HG03139 (cell line): ENCODE data around the gene CDH24.
"Not testable (repeated sequence)": the region's sequence is repeated elsewhere in the genome, so short reads cannot be mapped to it uniquely, and the experiment has no call there.

Experiments
- ATAC-seq: cut with Tn5 transposase; IDR thresholded peaks from one replicate; pipeline ENCODE4 v1.9.1; 2021; ENCODE audit not compliant: unreplicated experiment

CDH24 gene

DNA sequence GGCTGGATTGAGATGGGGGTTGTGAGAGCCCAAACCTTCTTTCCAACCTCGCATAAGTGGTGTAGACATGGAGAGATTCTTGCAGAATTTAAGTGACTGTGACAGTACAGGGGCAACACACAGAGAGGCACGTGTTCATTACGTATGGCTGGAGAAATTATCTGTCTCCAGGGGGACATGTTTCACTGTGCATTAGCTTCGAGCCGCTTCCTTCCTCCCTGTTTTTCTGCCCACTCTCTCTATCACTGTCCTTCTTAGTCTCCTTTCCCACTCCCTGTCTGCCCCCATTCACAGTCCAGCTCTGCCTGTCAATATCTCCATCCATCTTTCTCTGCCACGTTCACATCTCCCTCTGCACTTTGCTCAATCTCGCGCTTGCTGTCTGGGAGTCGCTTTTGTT is 35.9 kb downstream of the CDH24 start:
- ATAC-seq, result no peak

GRCh38 chr14:23020143-23021128 is 36.9 kb downstream of the CDH24 start:
- no peak for ATAC-seq

GRCh38 chr14:23018107-23018506 is 39.2 kb downstream of the CDH24 start:
- ATAC-seq, result no peak

DNA sequence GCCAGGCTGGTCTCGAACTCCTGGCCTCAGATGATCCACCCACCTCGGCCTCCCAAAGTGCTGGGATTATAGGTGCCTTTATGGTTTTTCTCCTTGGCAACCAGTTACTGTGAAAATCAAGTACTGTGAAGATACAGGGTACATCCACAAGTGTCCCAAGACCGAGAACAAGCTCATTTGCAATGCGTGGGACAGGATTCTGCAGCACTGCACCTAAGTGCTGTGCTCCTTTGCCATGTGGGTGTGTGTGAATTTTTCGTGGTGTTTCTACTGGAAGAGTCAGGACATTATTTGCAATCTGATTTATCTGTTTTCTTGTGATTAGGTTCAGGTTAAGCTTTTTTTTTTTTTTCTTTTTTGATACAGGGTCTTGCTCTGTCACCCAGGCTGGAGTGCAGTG is 40.2 kb downstream of the CDH24 start:
- no peak for ATAC-seq

- ATAC-seq, result no peak
Measured at GRCh38 chr14:23015618-23016017, 41.7 kb downstream of the CDH24 start.

DNA sequence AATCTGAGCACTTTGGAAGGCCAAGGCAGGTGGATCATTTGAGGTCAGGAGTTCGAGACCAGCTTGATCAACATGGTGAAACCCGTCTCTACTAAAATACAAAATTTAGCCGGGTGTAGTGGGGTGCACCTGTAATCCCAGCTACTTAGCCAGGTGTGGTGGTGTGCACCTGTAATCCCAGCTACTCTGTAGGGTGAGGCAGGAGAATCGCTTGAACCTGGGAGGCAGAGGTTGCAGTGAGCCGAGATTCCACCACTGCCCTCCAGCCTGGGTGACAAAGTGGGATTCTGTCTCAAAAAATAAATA is 43.6 kb downstream of the CDH24 start:
- not testable (repeated sequence) for ATAC-seq

DNA sequence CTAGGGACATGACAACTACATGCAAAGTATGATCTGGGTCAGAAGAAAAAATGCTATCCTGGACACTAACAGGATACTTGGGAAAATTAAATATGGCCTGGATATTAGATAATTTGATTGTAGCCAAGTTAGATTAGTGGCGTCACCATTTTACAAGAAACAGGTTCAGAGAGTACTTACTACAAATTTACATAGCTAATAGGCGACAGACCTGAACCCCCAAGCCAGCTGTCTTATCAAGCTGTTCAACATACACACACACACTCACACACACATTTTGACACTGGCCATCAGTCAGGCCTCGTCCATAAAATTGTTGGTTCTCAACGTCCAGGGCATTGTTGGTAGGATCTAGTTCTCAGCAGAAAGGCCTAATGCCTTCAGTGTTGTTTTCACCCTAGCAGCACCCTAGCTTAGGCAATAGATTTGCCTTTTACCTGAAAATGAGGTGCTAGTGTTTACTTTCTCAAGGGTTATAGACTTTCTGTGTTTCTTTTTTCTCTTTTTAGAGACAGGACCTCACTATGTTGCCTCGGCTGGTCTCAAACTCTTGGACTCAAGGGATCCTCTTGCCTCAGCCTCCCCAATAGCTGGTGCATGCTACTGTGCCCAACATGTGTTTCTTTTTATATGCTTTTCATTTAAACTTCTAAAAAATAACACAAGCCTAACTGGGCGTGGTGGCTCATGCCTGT is 44.1 kb downstream of the CDH24 start:
- ATAC-seq, result no peak

DNA sequence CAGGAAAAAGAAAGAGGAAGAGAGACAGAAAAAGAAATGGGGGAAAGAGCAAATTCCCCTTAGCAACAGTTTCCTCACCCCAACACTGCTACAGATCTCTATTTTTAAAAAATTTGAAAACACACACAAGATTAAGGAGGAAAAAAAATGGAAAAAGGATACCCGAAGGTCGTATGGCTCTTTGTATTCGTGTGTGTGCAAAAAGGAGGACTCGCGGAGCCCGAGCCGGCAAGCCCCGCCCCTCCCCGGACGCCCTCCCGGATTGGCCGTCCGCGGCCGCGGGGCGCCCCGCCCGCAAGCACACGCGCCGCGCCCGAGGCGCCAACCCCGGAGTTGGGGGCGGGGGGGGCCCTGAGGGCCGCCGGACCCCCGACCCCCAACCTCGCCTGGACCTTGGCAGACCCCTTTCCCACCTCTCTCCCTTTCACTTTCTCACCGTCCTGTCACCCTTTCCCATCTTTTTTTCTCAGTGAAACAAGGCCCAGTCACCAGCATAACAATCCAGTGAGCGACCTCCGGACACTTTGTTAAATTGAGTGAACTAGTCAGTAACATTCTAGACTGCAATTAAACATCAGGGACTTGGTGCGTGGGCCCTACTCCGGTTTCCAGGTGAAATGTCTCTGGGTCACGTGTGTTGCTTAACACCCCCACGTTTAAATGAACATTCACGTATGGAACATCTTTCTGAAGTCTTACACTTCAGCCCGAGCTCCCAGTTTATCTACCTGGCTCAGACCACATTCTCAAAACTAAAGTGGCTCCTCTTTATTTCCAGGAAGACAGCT is 47.2 kb downstream of the CDH24 start, which contains the start of gene C14orf93:
C14orf93 (minus strand) TSS at position 205 of the 788 bp plus-strand sequence. CDS start 11,120 bp downstream, outside the sequence.
- no peak for ATAC-seq

GRCh38 chr14:23009483-23009938 is 47.8 kb downstream of the CDH24 start:
- ATAC-seq, result no peak

GRCh38 chr14:23008831-23009230 is 48.5 kb downstream of the CDH24 start:
- ATAC-seq, result no peak

GRCh38 chr14:23006544-23007419 is 50.5 kb downstream of the CDH24 start:
- peak; percentile 91 for ATAC-seq

DNA sequence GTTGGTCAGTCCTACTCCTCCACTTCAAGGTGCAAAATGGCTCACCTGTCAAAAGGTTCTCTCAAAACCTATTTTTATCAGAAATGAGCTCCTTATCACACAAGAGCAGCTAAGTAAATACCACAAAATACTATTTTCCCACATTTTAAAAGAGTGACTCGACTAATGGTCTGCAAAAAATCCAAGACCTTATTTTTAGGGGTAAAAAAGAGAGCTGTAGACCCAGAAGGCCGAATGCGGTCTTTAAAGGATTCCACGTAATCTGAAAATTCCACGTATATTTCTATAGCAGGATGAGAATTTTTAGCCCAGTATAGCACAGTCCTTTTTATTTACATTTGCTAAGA is 51.2 kb downstream of the CDH24 start:
- no peak for ATAC-seq

- no peak for ATAC-seq
Measured at GRCh38 chr14:23005451-23006187, 51.7 kb downstream of the CDH24 start.

GRCh38 chr14:23004274-23004673 is 53.0 kb downstream of the CDH24 start:
- ATAC-seq, result not testable (repeated sequence)

DNA sequence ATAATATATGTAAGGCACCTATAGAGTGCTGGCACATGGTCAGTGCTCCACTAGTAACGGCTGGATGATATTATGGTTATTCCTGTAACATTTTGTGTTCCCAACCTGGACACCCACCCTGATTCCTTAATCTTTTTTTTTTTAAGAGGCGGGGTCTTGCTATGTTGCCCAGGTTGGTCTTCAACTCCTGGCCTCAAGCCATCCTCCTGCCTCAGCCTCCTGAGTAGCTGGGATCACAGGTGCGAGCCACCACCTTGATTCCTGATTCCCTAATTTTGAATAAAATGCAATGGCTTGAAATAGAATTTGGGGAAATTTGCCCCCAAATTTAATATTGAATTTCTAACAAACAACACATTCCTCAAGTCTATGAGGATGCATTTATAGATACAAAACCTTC is 54.7 kb downstream of the CDH24 start:
- no peak for ATAC-seq

- ATAC-seq, result no peak
Measured at GRCh38 chr14:23000860-23001259, 56.5 kb downstream of the CDH24 start.

DNA sequence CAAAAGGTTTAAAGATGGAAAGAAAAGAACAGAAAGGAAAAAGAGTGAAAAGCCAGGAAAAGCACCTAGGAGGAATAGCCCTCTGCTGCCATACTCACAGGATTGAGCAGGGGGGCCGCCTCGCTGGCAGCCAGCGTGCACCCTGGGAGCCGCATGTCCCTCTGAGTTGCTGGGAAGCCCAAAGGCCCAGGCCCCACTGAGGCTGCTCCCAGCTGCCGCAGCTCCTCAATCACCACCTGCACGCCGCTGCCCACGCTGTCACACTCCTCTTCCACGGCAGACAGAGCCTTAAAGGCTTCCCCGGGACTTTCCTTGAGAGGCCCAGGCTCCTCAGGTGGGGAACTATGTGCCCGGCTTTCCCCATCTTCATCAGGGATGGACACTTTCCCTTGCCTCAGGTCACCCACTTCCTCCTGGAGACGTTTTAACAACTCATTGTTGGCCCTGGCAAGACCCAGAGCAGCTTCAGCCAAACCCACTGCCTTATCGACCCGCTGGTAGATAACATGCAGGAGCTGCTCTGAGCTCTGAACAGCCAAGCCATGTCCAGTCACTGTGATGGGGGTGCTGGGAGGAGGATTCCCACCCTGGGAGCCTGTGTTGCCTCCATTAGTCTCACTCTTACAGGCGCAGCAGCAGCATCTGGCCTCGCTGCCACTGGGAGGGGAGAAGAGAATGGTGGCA is 58.8 kb downstream of the CDH24 start:
- ATAC-seq, result no peak

DNA sequence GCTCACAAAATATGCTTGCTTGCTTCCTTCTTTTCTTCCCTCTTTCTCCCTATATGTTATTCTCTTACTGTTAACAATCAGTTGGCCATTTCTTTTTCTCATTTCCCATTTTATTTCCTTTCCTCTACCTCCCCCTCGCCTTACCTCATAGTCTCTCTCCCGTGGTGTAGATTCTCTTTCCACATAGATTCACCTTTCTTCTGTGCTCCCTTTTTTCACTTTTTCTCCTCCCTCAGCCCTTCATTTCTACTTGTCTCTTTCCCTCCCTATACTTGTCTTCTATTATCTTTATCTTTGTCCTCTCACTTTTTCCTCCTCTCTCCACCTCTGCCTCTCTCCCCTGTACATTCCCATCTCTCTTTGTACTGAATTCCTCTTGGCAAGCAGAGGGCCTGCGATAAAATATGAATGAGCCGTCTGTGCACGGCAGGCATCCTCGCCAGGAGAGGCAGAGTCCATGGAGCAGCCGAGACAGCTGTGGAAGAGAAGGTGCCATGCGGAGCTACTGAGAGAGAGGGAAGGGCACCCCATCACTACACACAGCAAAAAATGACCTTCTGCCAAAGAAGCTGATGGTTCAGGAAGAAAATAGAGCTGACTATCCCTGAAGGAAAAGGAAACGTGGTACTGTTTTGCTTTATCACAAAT is 59.5 kb downstream of the CDH24 start:
- no peak for ATAC-seq
